Epithelial cell of proximal tubule (primary cell): Measurements from ENCODE around the gene VWA7. TPM values are rescaled to one million over a fixed set of nuclear protein-coding genes. Genes with fewer than 3 reads are reported as not detected.
"Not testable (repeated sequence)": the region's sequence is repeated elsewhere in the genome, so short reads cannot be mapped to it uniquely, and the experiment has no call there.

Experiments
- DNase-seq: peaks from one replicate; pipeline ENCODE4 v3.0.0-alpha.2; 2011; ENCODE audit warnings: low read depth
- H3K4me3 ChIP-seq: 2 replicates; pipeline ENCODE4 v1.5.1; 2011; ENCODE audit warnings: low read depth, mild to moderate bottlenecking, low read length
- total RNA-seq: library from RNA; depleted of rRNA; stranded (reverse); fragments of >200 nt; gene quantifications from 2 replicates; pipeline ENCODE4 v1.2.3, GENCODE V29; 2015
- TF ChIP-seq, protein P1 (sequence below): conservative IDR thresholded peaks from 2 replicates; pipeline ENCODE4 v1.5.1; 2012; ENCODE audit warnings: low read depth, mild to moderate bottlenecking, low read length

The VWA7 gene
- total RNA-seq, 1 donor from 2014 or later, result 2.2 TPM

DNA sequence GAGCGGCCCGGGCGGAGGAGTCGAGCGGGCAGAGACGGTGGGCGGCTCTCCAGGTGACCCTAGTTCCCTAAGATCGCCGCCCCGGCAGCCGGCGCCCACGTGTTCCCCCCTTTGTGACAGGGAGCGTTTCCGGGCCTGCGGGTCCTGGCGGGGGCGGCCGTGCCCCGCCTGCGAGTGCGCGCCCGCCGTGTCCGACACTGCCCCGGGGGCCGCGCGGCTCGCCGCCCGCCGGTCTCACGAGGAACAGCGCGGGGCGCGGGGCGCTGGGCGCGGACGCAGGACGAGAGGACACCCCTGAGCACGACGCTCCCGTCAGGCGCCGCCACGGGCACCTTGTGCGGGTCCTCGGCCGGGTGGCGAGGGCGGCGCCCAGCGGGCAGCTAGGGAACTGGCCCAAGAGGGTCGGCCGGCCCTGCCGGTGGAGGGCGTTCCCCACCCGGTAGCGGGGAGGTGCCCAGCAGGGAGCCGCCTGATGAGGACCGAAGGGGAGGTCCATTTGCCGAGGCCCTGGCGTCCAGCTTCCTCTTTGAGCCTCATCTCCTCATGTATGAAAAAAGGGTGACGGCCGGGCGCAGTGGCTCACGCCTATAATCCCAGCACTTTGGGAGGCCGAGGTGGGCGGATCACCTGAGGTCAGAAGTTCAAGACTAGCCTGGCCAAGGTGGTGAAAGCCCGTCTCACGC lies 18.6 kb upstream of the VWA7 start, which contains the start of gene VARS1:
Gene VARS1 (minus strand): TSS at position 137 of the 683 bp plus-strand sequence. CDS start 535 bp downstream, outside the sequence.
- TF ChIP-seq, protein P1, sequence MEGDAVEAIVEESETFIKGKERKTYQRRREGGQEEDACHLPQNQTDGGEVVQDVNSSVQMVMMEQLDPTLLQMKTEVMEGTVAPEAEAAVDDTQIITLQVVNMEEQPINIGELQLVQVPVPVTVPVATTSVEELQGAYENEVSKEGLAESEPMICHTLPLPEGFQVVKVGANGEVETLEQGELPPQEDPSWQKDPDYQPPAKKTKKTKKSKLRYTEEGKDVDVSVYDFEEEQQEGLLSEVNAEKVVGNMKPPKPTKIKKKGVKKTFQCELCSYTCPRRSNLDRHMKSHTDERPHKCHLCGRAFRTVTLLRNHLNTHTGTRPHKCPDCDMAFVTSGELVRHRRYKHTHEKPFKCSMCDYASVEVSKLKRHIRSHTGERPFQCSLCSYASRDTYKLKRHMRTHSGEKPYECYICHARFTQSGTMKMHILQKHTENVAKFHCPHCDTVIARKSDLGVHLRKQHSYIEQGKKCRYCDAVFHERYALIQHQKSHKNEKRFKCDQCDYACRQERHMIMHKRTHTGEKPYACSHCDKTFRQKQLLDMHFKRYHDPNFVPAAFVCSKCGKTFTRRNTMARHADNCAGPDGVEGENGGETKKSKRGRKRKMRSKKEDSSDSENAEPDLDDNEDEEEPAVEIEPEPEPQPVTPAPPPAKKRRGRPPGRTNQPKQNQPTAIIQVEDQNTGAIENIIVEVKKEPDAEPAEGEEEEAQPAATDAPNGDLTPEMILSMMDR, result peak; percentile 65
- no peak for DNase-seq

DNA sequence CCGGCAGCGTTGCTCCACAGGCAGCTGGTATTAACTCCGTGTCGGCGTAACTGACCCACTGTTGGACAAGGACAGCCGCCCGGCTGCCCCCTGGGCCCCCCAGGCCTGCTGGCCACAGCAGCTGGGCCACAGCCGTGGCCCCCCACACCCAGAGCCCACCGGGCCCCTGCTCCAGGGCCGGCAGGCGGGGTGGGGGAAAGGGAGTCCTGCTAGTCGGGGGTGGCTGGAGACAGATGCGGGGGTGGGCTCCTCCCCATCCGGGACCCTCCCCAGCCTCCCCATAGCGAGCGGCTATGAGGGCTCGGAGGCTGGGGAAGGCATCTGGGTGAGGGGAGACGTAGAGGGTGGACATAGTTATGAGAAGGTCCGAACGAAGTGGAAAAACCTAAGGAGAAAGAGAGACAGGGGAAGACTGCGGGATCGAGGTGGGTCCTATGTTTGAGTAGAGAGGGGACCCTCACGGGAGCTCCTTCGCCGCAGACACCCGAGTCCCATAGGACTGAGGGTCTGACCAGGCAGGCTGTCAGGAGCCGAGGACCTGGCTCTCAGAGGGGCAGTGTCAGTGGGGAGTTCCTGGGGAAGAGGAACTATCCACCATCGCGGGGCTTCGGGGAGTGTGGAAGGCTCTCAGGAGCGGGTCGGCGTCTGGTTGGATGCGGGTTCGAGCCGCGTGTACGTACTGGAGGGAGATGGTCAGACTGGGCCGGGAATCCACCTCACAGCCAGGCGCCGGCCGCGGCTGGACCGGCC lies 17.9 kb upstream of the VWA7 start:
- TF ChIP-seq, protein P1, result no peak
- peak overlapping the region; percentile 84 for H3K4me3 ChIP-seq
- DNase-seq, result no peak

More for the DNA sequence above, 18.6 kb upstream of the VWA7 start, which contains the start of gene VARS1:
- H3K4me3 ChIP-seq, result peak within 1 kb of the TSS; percentile 84

DNA sequence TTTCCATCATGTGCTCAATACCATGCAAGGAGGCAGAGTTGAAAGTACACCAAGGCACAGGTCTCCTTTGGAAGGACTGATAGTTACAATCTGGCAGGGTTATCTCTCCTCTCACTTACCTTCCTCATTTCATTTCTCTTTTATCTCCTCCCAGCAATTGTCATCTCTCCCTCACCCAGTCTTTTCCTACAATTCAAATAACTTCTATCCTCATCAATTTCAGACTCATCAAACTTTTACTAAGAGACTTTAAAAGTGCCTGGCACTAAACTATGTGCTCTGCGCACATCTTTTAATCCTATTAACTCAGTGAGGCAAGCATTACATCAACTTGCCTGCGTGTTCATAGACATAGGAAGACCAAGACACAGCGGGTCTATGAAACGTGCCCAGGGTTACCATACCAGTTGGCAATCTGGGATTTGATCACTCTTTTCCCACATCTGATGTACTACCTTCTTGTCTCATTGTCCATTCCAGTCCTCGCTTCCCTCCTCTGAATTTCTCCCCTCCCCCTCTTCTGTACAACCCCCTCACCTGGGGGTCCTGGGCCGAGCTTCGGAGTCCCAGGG lies 17.3 kb upstream of the VWA7 start:
- DNase-seq, result no peak
- H3K4me3 ChIP-seq, result peak overlapping the region; percentile 84
- TF ChIP-seq, protein P1, result no peak

DNA sequence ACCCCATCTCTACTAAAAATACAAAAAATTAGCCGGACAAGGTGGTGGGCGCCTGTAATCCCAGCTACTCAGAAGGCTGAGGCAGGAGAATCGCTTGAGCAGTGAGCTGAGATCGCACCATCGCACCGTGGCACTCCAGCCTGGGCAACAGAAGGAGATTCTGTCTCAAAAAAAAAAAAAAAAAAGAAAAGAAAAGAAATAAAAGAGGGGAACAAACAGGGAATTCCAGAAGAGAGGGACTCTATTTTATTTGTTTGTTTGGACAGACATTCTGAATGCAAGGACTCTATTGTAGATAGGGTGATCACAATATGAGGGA lies 16.8 kb upstream of the VWA7 start:
- H3K4me3 ChIP-seq, result peak overlapping the region; percentile 84
- DNase-seq, result not testable (repeated sequence)

DNA sequence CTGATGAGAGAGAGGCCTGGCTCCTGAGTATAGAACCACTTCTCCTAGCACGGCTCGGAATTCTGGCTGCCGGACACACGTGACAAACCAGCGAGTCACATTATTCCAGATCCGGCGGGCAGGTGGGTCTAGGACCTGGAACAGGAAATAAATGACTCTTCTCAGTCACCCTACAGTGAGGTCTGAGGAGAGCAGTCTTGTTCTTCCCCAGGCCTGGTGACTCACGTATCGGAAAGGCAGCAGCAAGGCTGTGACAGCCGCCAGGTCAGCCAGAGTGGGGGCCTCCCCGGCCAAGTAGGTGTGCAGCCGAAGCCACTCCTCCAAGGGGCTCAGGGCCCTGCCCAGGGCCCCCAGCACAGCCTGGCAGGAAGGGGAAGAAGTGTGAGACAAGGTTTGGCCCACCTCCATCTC lies 15.6 kb upstream of the VWA7 start:
- DNase-seq, result no peak
- TF ChIP-seq, protein P1, result no peak

DNA sequence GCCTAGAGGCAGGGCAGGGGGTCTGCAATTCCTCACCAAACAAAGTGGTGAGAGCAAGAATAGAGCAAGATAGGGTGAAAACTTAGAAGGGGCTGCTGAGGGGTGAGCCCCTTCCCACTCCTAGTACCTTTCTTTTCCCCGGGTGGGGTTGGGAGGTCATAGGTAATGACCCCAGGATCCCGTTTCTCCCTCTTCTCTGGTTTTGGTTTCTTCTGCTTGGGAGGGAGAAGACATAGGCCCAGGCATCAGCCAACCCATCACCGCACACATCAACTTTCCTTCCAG lies 14.9 kb upstream of the VWA7 start:
- H3K4me3 ChIP-seq, result peak overlapping the region; percentile 46
- TF ChIP-seq, protein P1, result no peak
- no peak for DNase-seq

More for the DNA sequence above, 15.6 kb upstream of the VWA7 start:
- H3K4me3 ChIP-seq, result peak overlapping the region; percentile 46

DNA sequence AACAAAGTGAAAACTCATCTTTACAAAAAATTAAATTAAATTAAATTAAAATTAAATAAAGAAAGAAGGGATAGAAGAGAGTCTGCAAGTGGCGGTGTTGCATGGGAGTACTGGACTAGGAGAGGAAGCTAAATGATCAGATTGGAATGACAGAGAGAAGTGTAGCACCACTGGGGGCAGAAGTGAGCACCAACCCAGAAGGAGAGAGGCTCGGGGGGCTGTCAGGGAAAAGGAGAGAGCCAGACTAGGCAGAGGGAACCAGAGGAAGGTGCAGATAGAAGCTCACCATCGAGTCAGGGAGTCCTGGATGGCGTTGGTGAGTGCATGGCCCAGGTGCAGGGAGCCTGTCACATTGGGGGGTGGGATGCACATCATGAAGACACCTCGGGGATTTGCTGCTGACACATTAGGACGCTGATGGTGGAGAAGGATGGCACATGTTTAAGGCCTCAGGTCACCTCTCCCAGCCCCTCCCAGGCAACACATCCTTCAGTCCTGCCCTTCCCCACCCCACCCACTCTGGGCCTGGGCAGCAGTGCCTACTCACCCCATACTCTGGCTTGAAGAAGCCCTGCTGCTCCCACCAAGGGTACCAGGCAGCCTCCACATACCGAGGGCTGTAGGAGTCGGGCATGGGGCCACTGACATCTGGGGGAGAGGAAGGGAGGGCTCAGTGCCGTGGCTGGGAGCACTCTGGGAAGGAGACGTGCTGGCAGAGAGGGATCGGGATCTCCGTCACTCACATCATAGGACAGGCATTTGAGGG lies 14.4 kb upstream of the VWA7 start:
- TF ChIP-seq, protein P1, result peak; percentile 65
- no peak overlapping the region for H3K4me3 ChIP-seq
- no peak for DNase-seq
